OCI-LY7 (cell line): ENCODE data around the gene TAS2R50. TPM values are rescaled to one million over a fixed set of nuclear protein-coding genes. Genes with fewer than 3 reads are reported as not detected.

Experiments
- BruUV-seq: library from RNA; stranded (reverse); fragments of 400-500 nt; replicated peaks from 2 replicates; lab custom pipeline; 2021; lab: Mats Ljungman, UMichigan
- CTCF ChIA-PET: fragments of 300-600 bp; sonication (Branson Sonifier 250); formaldehyde crosslinking; loops from one replicate; lab custom pipeline; 2022; ENCODE audit warnings: antibody characterized with exemption; ENCODE audit not compliant: unreplicated experiment; lab: Charles Lee
- POLR2A ChIA-PET: fragments of 300-600 bp; sonication (Branson Sonifier 250); formaldehyde crosslinking; loops from one replicate; lab custom pipeline; 2022; ENCODE audit warnings: antibody characterized with exemption; lab: Charles Lee
- DNase-seq: peaks from one replicate; pipeline ENCODE4 v3.0.0-alpha.2; 2015; ENCODE audit warnings: low spot score
- H2AFZ ChIP-seq: fragments of 200-600 bp; sonication (generic), shearing (Covaris generic); 2 replicates; pipeline ENCODE4 v1.6.1; 2014; ENCODE audit warnings: mild to moderate bottlenecking, antibody characterized with exemption, low read length, moderate library complexity
- H3K27ac ChIP-seq: fragments of 200-600 bp; sonication (generic); 2 replicates; pipeline ENCODE4 v1.5.1; 2014; ENCODE audit warnings: mixed run types, low read depth, mild to moderate bottlenecking, moderate library complexity, low read length, inconsistent platforms; ENCODE audit not compliant: poor library complexity, severe bottlenecking
- H3K36me3 ChIP-seq: fragments of 200-600 bp; sonication (generic); 2 replicates; pipeline ENCODE4 v1.6.1; 2014; ENCODE audit warnings: mild to moderate bottlenecking, antibody characterized with exemption, low read length, moderate library complexity, mixed read lengths; ENCODE audit not compliant: insufficient read depth
- H3K4me1 ChIP-seq: fragments of 200-600 bp; sonication (generic); 2 replicates; pipeline ENCODE4 v1.5.1; 2014; ENCODE audit warnings: mild to moderate bottlenecking, low read length; ENCODE audit not compliant: insufficient read depth, poor library complexity, severe bottlenecking
- H3K4me2 ChIP-seq: fragments of 200-600 bp; sonication (generic); 2 replicates; pipeline ENCODE4 v1.6.1; 2014; ENCODE audit warnings: mild to moderate bottlenecking, low read length
- H3K4me3 ChIP-seq: fragments of 200-600 bp; sonication (generic); 2 replicates; pipeline ENCODE4 v1.5.1; 2014; ENCODE audit warnings: mild to moderate bottlenecking, low read depth, low read length; ENCODE audit not compliant: poor library complexity, severe bottlenecking
- H3K79me2 ChIP-seq: fragments of 200-600 bp; sonication (generic); 2 replicates; pipeline ENCODE4 v1.6.1; 2016; ENCODE audit warnings: low read depth, mild to moderate bottlenecking, low read length, moderate library complexity, mixed read lengths; ENCODE audit not compliant: insufficient read depth
- H3K9me2 ChIP-seq: fragments of 200-600 bp; sonication (generic); 2 replicates; pipeline ENCODE4 v1.6.1; 2016; ENCODE audit warnings: mild to moderate bottlenecking, low read length, mixed read lengths; ENCODE audit not compliant: insufficient read depth
- H3K9me3 ChIP-seq: fragments of 200-600 bp; sonication (generic); 2 replicates; pipeline ENCODE4 v1.6.1; 2014; ENCODE audit warnings: mild to moderate bottlenecking, mixed run types, low read length, mixed read lengths
- H4K20me1 ChIP-seq: fragments of 200-600 bp; sonication (generic); 2 replicates; pipeline ENCODE4 v1.6.1; 2014; ENCODE audit warnings: mild to moderate bottlenecking, antibody characterized with exemption, low read length, moderate library complexity, mixed read lengths; ENCODE audit not compliant: insufficient read depth
- EZH2phosphoT487 ChIP-seq: fragments of 200-600 bp; sonication (generic); IDR thresholded peaks from 2 replicates; pipeline ENCODE4 v1.6.1; 2018; ENCODE audit warnings: low read depth, borderline replicate concordance, mild to moderate bottlenecking, mixed run types, antibody characterized with exemption, low read length, moderate library complexity, mixed read lengths
- intact Hi-C: fragments of 100-400 bp; cut with micrococcal nuclease; formaldehyde crosslinking; loops from one replicate; pipeline ENCODE4 v1.10.0; 2022; ENCODE audit not compliant: unreplicated experiment
- total RNA-seq, 2 experiments: library from RNA; depleted of rRNA in 1 of 2; stranded (reverse); fragments of >200 nt in 1 of 2; shearing (Covaris generic) in 1 of 2; gene quantifications; 2 replicates each; pipeline ENCODE4 v1.2.3, GENCODE V29; 2014 to 2022
- TF ChIP-seq, protein P1 (sequence below): fragments of 200-600 bp; sonication (generic); conservative IDR thresholded peaks from 2 replicates; pipeline ENCODE4 v1.5.1; 2014; ENCODE audit warnings: mild to moderate bottlenecking, antibody characterized with exemption, low read length, moderate library complexity, mixed read lengths

Gene TAS2R50
- total RNA-seq, 2 experiments from 2014 or later = 1.4 to 1.6 TPM

GRCh38 chr12:10957741-10958140, 29.0 kb downstream of the TAS2R50 start:
- Histone ChIP-seq H3K4me3 (no peak overlapping the region), H2AFZ (no peak overlapping the region), H3K79me2 (no peaks in the 10 kb centered on the region), H3K27ac (no peak overlapping the region), H4K20me1 (no peaks in the 10 kb centered on the region), H3K9me2 (no peaks in the 10 kb centered on the region), H3K4me1 (no peaks in the 10 kb centered on the region), H3K36me3 (no peaks in the 10 kb centered on the region), H3K9me3 (no peaks in the 10 kb centered on the region), H3K4me2 (no peak overlapping the region)
- ChIA-PET POLR2A (no interaction called here), CTCF (no interaction called here)
- DNase-seq = no peak
- no TSS peak for BruUV-seq
- TF ChIP-seq, protein P1, sequence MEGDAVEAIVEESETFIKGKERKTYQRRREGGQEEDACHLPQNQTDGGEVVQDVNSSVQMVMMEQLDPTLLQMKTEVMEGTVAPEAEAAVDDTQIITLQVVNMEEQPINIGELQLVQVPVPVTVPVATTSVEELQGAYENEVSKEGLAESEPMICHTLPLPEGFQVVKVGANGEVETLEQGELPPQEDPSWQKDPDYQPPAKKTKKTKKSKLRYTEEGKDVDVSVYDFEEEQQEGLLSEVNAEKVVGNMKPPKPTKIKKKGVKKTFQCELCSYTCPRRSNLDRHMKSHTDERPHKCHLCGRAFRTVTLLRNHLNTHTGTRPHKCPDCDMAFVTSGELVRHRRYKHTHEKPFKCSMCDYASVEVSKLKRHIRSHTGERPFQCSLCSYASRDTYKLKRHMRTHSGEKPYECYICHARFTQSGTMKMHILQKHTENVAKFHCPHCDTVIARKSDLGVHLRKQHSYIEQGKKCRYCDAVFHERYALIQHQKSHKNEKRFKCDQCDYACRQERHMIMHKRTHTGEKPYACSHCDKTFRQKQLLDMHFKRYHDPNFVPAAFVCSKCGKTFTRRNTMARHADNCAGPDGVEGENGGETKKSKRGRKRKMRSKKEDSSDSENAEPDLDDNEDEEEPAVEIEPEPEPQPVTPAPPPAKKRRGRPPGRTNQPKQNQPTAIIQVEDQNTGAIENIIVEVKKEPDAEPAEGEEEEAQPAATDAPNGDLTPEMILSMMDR = no peak
- TF ChIP-seq EZH2phosphoT487 = no peak
- intact Hi-C loops = no loop called here

DNA sequence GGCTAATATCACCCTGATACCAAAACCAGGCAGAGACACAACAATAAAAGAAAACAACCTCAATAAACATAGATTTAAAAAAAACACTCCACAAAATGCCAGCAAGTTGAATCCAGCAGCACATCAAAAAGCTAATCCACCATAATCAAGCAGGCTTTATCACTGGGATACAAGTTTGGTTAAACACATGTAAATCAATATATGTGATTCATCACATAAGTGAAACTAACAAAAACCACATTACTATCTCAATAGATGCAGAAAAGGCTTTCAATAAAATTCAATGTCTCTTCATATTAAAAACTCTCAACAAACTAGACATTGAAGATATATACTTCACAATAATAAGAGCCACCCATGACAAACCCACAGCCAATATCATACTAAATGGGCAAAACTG, 30.6 kb downstream of the TAS2R50 start:
- no peaks in the 10 kb centered on the region for H3K9me3 ChIP-seq
- no peak for DNase-seq
- no peaks in the 10 kb centered on the region for H3K4me1 ChIP-seq
- H3K4me3 ChIP-seq = no peak overlapping the region
- H4K20me1 ChIP-seq = no peaks in the 10 kb centered on the region
- no peak overlapping the region for H2AFZ ChIP-seq
- no peaks in the 10 kb centered on the region for H3K79me2 ChIP-seq
- intact Hi-C loops = no loop called here
- ChIA-PET CTCF (no interaction called here), POLR2A (no interaction called here)
- H3K36me3 ChIP-seq = no peaks in the 10 kb centered on the region
- H3K27ac ChIP-seq = no peak overlapping the region
- H3K4me2 ChIP-seq = no peak overlapping the region
- no peak for TF ChIP-seq EZH2phosphoT487
- TF ChIP-seq, protein P1 = no peak
- BruUV-seq = no TSS peak
- H3K9me2 ChIP-seq = no peaks in the 10 kb centered on the region

GRCh38 chr12:10952645-10953044, 34.1 kb downstream of the TAS2R50 start:
- DNase-seq = no peak
- Histone ChIP-seq H3K27ac (no peak overlapping the region), H3K9me2 (no peaks in the 10 kb centered on the region), H3K79me2 (no peaks in the 10 kb centered on the region), H3K4me3 (no peak overlapping the region), H3K36me3 (no peaks in the 10 kb centered on the region), H3K9me3 (no peaks in the 10 kb centered on the region), H2AFZ (no peak overlapping the region), H3K4me2 (no peak overlapping the region), H3K4me1 (no peaks in the 10 kb centered on the region), H4K20me1 (no peaks in the 10 kb centered on the region)
- no TSS peak for BruUV-seq
- CTCF ChIA-PET = no interaction called here
- no peak for TF ChIP-seq EZH2phosphoT487
- TF ChIP-seq, protein P1 = no peak
- intact Hi-C loops = no loop called here
- POLR2A ChIA-PET = interaction anchor here (0.6 kb wide), 1 partner anchor 115 kb away, joined by 3 read pairs; no protein-coding TSS in a partner anchor
